KOPT-K1 (cell line): ENCODE measurements around the gene MANBA.

Experiments
- H3K27ac ChIP-seq: fragments of 200-600 bp; sonication (generic); 2 replicates; pipeline ENCODE4 v1.5.1; 2016; ENCODE audit warnings: antibody characterized with exemption, mild to moderate bottlenecking, low read depth, low read length; ENCODE audit not compliant: poor library complexity, severe bottlenecking
- H3K36me3 ChIP-seq: fragments of 200-600 bp; sonication (generic); 2 replicates; pipeline ENCODE4 v1.5.1; 2017; ENCODE audit warnings: antibody characterized with exemption, mild to moderate bottlenecking, low read length, moderate library complexity; ENCODE audit not compliant: insufficient read depth
- H3K9me3 ChIP-seq: fragments of 200-600 bp; sonication (generic); 2 replicates; pipeline ENCODE4 v1.5.1; 2017; ENCODE audit warnings: antibody characterized with exemption, low read length, mild to moderate bottlenecking; ENCODE audit not compliant: insufficient read depth, poor library complexity, severe bottlenecking

MANBA gene

DNA sequence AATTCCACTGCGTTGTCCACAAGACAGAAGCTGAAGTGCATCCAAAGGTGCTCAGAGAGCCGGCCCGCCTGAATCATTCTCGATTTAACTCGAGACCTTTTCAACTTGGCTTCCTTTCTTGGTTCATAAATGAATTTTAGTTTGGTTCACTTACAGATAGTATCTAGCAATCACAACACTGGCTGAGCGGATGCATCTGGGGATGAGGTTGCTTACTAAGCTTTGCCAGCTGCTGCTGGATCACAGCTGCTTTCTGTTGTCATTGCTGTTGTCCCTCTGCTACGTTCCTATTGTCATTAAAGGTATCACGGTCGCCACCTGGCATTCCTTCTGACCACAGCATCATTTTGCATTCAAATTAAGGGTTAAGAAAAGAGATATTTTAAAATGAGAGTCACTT, 144.1 kb downstream of the MANBA start:
- Histone ChIP-seq H3K36me3 (peaks cover 31% of the 10 kb centered on the region), H3K27ac (no peak overlapping the region), H3K9me3 (no peaks in the 10 kb centered on the region)

DNA sequence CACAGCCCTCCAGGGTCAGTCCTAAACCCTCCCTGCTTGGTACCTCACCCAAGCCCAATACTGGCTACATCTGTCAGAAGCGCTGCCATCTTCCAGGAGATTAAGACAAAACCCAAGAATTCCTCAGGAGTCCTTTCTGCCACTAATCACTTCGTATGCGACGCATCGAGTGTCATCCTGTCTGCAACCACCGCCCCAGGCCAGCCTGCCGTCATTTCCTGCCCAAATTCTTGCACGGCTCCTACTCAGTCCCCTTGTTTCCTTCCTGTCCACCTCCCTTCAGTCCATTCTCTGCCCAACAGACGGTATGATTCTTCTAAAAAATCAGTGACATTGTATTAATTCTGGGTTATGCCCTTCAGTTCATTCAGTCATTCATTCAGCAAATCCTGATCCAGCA, 146.0 kb downstream of the MANBA start:
- H3K36me3 ChIP-seq, result peaks cover 43% of the 10 kb centered on the region
- H3K9me3 ChIP-seq, result no peaks in the 10 kb centered on the region
- H3K27ac ChIP-seq, result no peak overlapping the region

DNA sequence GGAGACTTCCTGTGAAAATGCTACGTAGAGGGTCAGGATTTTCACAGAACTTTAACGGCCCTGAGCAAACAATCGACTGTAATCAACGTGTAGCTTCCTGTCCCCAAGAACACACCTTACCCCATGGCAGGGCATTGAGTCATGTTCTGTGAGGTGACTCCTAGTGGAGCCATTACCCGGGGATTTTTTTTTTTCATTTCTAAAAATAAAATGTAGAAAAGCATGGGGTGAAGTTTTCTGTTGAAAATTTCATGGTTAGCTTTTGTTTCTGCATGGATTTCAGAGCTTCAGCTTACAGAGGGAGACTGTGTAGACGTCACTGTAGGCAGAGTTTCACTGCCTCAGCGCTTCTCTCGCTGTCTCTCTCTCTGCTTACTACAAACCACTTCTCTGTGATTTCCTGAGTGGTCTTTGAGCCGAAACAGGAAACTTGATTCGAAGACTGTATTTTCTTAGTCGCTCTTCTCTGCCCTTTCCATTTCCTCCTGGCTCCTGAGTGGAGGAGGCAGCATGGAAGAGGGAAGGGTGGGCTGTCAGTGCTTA, 147.9 kb downstream of the MANBA start:
- Histone ChIP-seq H3K27ac (peak overlapping the region; percentile 46), H3K9me3 (no peaks in the 10 kb centered on the region), H3K36me3 (peaks cover 61% of the 10 kb centered on the region)

DNA sequence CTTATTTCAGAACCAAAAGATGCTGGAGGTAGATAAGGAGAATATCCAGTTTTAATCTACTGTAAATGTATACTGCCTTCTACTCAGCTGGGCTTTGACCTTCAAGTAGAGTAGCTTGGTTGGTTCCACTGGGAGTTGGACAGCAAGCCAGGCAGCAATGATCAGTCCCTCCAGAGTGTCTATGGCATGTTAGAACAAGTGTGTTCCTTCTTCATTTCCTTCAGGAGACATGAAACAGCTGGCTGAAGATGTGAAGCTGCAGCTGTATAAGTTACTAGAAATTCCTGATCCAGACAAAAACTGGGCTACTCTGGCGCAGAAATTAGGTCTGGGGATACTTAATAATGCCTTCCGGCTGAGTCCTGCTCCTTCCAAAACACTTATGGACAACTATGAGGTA, 148.6 kb downstream of the MANBA start:
- Histone ChIP-seq H3K36me3 (peaks cover 65% of the 10 kb centered on the region), H3K9me3 (no peaks in the 10 kb centered on the region), H3K27ac (peak overlapping the region; percentile 46)

DNA sequence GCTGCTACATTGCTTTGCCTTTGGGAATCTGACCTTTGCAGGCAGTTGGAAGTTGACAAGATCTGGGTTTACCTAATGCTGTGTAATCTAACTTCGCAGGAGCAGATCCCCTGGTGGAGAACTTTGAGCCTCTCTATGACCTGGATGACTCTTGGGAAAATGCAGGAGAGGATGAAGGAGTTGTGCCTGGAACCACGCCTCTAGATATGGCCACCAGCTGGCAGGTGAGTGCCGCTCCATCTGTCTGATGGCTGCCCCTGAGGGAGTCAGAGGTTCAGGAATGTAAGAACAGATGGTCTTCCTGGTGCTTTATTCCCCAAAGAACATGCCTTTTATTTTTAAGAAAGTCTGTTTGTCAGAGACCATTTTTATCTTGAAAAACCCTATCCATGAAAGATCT, 150.3 kb downstream of the MANBA start:
- Histone ChIP-seq H3K36me3 (peaks cover 76% of the 10 kb centered on the region), H3K27ac (no peak overlapping the region), H3K9me3 (no peaks in the 10 kb centered on the region)

DNA sequence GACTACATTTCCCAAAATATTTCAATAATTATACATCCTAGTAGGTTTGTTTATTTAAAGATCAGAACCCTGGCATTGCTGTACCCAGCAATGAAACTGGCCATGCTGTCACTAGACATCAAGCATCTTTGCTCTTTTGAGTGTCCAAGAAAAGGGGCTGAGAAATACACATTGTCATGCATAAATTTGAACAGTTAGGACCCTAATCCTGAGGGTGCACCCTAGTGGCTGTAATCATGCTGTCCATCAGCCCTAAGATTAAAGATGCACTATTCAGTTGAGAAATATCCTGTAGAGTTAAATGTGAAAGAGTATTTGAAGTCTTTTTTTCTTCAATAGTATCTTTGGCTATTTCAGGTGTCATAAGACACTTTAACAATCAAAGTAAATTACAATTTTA, 150.8 kb downstream of the MANBA start:
- no peak overlapping the region for H3K27ac ChIP-seq
- H3K36me3 ChIP-seq, result peaks cover 76% of the 10 kb centered on the region
- no peaks in the 10 kb centered on the region for H3K9me3 ChIP-seq

DNA sequence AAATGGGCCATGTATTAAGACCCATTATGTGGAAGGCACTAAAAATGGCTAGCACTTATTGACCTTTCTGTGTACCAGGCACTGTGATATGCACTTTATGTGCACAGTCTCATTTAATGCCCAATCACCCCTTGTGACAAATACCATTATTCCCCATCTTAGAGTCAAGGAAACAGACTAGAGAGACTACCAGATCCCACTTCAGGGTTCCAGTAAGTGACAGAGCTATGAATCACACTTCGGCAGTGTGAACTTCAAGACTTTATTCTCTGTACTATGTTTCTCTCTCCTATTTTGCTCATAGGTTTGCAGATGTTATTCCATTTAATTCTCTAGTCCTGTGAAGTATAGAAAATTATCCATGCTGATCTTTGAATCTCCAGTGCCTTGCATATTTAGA, 152.6 kb downstream of the MANBA start:
- Histone ChIP-seq H3K9me3 (no peaks in the 10 kb centered on the region), H3K27ac (no peak overlapping the region), H3K36me3 (peaks cover 73% of the 10 kb centered on the region)

DNA sequence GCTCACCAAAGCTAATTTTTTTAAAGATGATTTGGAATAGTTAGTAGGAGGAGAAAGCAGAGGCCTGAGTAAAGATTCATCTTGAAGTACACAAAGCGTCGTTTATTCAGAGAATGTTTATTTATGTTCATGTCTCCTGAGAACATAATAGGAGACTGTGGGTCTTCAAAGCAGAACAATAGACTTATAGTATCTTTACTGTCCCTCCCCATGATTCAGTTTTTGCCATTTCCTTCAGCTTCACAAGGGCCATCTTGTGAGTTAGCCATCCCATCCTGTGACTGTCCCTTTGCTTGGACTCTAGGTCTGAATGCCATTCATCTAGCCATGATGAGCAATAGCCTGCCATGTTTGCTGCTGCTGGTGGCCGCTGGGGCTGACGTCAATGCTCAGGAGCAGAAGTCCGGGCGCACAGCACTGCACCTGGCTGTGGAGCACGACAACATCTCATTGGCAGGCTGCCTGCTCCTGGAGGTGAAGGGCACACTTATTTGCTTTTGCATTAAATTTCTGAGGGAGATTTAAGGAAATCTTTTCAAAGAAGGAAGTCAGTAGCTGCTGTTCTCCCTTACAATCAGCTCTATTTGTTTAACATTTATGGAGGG, 153.8 kb downstream of the MANBA start:
- H3K27ac ChIP-seq, result no peak overlapping the region
- peaks cover 73% of the 10 kb centered on the region for H3K36me3 ChIP-seq
- H3K9me3 ChIP-seq, result no peaks in the 10 kb centered on the region

DNA sequence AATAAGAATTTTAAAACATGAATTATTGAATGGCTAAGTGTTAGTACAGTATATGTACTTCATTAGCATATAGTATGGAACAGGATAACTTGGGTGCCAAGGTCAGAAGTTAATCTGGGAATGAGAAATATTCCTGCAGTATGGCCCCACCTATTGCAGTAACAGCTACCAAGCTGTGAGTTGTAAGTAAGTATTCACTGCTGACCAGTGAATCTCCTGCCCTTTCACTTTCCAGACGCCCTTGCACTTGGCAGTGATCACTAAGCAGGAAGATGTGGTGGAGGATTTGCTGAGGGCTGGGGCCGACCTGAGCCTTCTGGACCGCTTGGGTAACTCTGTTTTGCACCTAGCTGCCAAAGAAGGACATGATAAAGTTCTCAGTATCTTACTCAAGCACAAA, 154.5 kb downstream of the MANBA start:
- H3K36me3 ChIP-seq, result peaks cover 72% of the 10 kb centered on the region
- H3K27ac ChIP-seq, result no peak overlapping the region
- no peaks in the 10 kb centered on the region for H3K9me3 ChIP-seq

DNA sequence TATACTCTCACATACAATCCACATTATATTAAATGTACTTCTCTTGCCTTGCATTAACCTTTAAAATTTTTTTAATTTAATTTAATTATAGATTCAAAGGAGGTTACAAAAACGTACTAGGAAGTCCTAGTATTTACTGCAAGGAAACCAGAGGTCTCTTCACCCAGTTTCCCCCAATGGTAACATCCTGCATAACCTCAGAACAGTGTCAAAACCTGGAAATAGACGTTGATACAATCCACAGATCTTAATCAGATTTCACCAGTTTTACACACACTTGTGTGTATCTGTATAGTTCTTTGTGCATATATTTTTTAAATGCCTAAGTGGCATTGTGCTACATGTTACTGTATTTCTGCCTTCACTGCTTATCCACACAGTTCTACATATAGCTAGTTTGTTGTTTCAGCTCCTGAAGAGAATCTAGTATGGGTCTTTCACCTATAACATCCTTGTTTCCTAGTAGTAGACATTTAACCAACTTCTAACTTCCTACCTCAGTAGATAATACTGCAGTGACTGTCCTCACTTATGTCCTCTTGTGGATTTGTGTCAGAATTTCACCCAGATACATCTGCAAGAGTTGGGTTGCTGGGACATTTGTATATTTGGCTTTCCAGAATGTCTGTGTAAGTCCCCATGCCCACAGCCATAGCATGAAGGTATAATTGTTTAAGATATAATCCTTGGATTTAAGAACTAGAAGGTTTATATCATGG, 156.4 kb downstream of the MANBA start:
- H3K27ac ChIP-seq, result no peak overlapping the region
- H3K36me3 ChIP-seq, result peaks cover 69% of the 10 kb centered on the region
- no peaks in the 10 kb centered on the region for H3K9me3 ChIP-seq

DNA sequence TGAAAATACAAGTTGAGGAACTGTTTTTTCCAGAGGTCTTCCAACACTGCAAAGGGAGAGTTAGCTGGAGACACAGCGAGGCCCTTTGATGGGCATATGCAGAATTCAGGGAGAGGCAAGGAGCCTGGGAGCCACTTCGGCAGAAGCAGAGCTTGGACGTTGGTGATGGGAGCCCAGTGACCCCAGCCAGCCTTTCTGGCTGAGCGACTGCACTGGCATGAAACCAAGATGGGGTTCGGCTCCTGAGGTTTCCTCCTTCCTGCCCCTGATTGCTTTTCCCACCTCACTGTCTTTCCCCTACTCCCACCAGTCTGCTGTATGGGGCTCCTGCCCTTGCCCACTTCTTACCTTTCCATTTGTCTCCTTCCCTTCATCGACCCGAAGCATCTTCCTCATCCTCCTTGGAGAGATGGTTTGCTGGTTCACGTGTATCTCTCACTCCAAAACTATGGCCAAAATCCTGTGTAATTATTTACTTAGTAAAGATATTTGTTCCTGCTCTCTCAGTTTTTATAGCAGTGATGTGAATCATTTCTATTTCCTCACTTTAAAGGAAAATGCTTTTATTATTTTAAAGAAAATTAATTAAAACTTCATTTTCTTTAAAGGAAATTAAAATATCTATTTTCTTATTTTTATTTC, 159.1 kb downstream of the MANBA start:
- H3K27ac ChIP-seq, result no peak overlapping the region
- peaks cover 59% of the 10 kb centered on the region for H3K36me3 ChIP-seq
- H3K9me3 ChIP-seq, result no peaks in the 10 kb centered on the region

DNA sequence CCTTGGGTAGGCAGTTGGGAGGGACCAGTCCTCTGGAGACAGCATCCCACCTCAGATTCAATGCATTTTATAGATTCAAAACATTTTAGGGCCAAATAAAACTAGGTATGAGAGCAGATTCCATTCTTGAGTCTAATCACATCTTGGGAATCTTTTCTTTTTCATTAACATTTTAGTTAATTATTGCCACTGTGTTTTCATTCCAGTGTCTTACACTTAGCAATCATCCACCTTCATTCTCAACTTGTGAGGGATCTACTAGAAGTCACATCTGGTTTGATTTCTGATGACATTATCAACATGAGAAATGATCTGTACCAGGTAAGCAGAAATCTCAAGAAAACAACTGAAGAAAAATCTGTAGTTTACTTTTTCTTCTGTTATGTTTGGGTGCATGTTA, 160.1 kb downstream of the MANBA start:
- H3K27ac ChIP-seq, result no peak overlapping the region
- H3K36me3 ChIP-seq, result peaks cover 62% of the 10 kb centered on the region
- no peaks in the 10 kb centered on the region for H3K9me3 ChIP-seq

DNA sequence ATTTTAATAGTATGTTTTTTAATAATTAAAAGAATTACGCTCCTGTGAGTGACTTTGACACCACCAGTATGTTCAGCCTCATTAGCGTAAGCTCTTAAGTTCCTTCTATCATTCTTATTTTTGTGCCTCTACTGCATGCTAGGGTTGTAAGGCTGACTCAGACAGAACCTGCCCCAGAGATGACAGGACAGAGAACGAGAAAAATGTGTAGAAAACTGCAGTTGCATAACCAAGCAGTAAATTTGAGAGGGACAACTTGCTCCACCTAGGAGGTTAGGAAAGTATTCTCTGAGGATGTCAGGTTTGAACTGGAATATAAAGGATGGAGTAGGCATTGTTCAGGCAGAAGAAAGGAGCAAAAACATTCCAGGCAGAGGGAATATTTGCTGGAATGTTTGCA, 160.9 kb downstream of the MANBA start:
- Histone ChIP-seq H3K27ac (no peak overlapping the region), H3K36me3 (peaks cover 62% of the 10 kb centered on the region), H3K9me3 (no peaks in the 10 kb centered on the region)

DNA sequence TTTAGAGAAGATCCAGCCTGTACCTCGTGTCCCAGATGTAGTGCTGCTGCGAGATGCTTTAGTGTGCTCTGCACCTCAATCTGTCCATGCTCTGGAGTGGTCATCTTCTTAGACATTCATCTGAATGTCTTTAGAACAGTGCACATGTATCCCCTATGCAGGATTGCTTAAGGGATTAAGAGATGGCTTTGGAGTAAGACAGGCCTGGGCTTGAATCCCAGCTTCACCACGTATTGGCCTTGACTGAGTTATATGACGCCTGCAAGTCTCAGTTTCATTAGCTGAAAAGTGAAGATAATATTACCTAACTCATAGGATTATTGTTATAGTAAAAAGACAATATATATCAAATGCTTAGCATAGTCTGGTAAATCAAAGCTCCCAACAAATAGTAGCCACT, 161.3 kb downstream of the MANBA start:
- H3K27ac ChIP-seq, result peak overlapping the region; percentile 58
- peaks cover 58% of the 10 kb centered on the region for H3K36me3 ChIP-seq
- no peaks in the 10 kb centered on the region for H3K9me3 ChIP-seq

DNA sequence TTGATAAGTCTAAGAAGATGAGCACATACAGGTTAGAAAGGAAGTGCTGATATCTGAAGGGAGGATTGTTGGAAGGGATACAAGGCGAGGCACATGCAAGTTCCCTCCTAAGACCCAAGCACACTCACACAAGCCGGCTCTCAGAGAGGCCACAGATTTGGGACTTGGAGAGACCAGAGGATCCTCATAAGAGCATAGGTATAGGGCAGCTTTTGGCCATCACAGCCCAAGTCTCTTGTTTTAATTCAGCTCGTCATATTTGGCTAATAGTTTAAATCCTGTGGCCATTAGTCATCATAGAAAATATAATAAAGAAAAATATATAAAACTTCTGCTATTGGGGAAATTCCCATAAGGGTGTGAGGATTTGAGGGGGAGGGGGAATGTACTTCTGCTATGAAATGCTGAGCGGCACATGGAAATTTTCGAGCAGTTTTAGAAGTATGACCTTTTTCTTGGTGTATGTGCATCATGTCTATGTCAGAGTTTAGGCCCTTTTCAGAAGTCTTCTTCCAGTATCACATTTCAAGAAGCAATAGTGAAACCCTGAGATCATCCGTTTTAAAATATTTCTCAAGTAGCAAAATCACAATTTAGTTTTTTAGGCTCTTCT, 161.9 kb downstream of the MANBA start:
- Histone ChIP-seq H3K27ac (peak overlapping the region; percentile 58), H3K36me3 (peaks cover 55% of the 10 kb centered on the region), H3K9me3 (no peaks in the 10 kb centered on the region)
